Peyer's patch (tissue), 4 donors: ENCODE results near the gene MICB.

Source experiments
- POLR2A ChIP-seq, 2 donors: fragments of 450-650 bp; IDR thresholded peaks; one replicate each; pipeline ENCODE4 v1.5.1; 2017; ENCODE audit warnings: antibody characterized with exemption in 2 of 2, mild to moderate bottlenecking in 2 of 2, moderate library complexity in 2 of 2
- TF ChIP-seq, protein P1 (sequence below), 6 experiments: fragments of 450-650 bp in 4 of 6; fragments of 200-600 bp in 2 of 6; sonication (generic) in 1 of 6; IDR thresholded peaks; one replicate each; pipeline ENCODE4 v1.5.1; 2017 to 2019; ENCODE audit warnings: antibody characterized with exemption in 6 of 6, mild to moderate bottlenecking in 3 of 6, moderate library complexity in 1 of 6

GRCh38 chr6:31531162-31531561 is 33.2 kb downstream of the MICB start:
- TF ChIP-seq, protein P1, sequence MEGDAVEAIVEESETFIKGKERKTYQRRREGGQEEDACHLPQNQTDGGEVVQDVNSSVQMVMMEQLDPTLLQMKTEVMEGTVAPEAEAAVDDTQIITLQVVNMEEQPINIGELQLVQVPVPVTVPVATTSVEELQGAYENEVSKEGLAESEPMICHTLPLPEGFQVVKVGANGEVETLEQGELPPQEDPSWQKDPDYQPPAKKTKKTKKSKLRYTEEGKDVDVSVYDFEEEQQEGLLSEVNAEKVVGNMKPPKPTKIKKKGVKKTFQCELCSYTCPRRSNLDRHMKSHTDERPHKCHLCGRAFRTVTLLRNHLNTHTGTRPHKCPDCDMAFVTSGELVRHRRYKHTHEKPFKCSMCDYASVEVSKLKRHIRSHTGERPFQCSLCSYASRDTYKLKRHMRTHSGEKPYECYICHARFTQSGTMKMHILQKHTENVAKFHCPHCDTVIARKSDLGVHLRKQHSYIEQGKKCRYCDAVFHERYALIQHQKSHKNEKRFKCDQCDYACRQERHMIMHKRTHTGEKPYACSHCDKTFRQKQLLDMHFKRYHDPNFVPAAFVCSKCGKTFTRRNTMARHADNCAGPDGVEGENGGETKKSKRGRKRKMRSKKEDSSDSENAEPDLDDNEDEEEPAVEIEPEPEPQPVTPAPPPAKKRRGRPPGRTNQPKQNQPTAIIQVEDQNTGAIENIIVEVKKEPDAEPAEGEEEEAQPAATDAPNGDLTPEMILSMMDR (IDR thresholded peaks at IDR 0.05), result no peak
- TF ChIP-seq POLR2A (IDR thresholded peaks at IDR 0.05), result no peak
